Loucy (cell line): ENCODE data around the gene NCOA6.

ENCODE experiments used
- H2AFZ ChIP-seq: fragments of 200-600 bp; sonication (generic); 2 replicates; pipeline ENCODE4 v1.6.0; 2016; ENCODE audit warnings: antibody characterized with exemption, mild to moderate bottlenecking, low read length, moderate library complexity
- H3F3A ChIP-seq: fragments of 200-600 bp; 2 replicates; pipeline ENCODE4 v1.6.0; 2016; ENCODE audit warnings: antibody characterized with exemption, low read depth, mild to moderate bottlenecking
- H3K27me3 ChIP-seq: fragments of 200-600 bp; sonication (generic); 2 replicates; pipeline ENCODE4 v1.6.1; 2014; ENCODE audit warnings: low read length, mild to moderate bottlenecking; ENCODE audit not compliant: insufficient read depth, poor library complexity, severe bottlenecking
- H3K36me3 ChIP-seq: fragments of 200-600 bp; sonication (generic); 2 replicates; pipeline ENCODE4 v1.6.1; 2016; ENCODE audit warnings: low read length; ENCODE audit not compliant: insufficient read depth
- H3K4me1 ChIP-seq: fragments of 200-600 bp; sonication (generic); 2 replicates; pipeline ENCODE4 v1.5.1; 2014; ENCODE audit warnings: low read length, mild to moderate bottlenecking; ENCODE audit not compliant: insufficient read depth, poor library complexity, severe bottlenecking
- H3K4me2 ChIP-seq: fragments of 200-600 bp; sonication (generic); 2 replicates; pipeline ENCODE4 v1.6.0; 2014; ENCODE audit warnings: antibody characterized with exemption, low read length, low read depth, mild to moderate bottlenecking; ENCODE audit not compliant: poor library complexity, severe bottlenecking
- H3K4me3 ChIP-seq: fragments of 200-600 bp; sonication (generic); 2 replicates; pipeline ENCODE4 v1.5.1; 2014; ENCODE audit warnings: low read length, mild to moderate bottlenecking, mixed read lengths; ENCODE audit not compliant: poor library complexity, severe bottlenecking
- H3K79me2 ChIP-seq: fragments of 200-600 bp; sonication (generic); 2 replicates; pipeline ENCODE4 v1.6.1; 2014; ENCODE audit warnings: low read length; ENCODE audit not compliant: insufficient read depth
- H3K9ac ChIP-seq: fragments of 200-600 bp; sonication (generic); 2 replicates; pipeline ENCODE4 v1.6.0; 2014; ENCODE audit warnings: mild to moderate bottlenecking, low read depth, low read length, moderate library complexity; ENCODE audit not compliant: poor library complexity, severe bottlenecking
- H3K9me2 ChIP-seq: fragments of 200-600 bp; sonication (generic); replicated peaks from 2 replicates; pipeline ENCODE4 v1.6.1; 2016; ENCODE audit warnings: low read depth, low read length, mixed read lengths
- H3K9me3 ChIP-seq: fragments of 200-600 bp; sonication (generic); 2 replicates; pipeline ENCODE4 v1.6.1; 2014; ENCODE audit warnings: mild to moderate bottlenecking, antibody characterized with exemption, low read length, low read depth; ENCODE audit not compliant: insufficient read depth
- H4K20me1 ChIP-seq: fragments of 200-600 bp; sonication (generic); 2 replicates; pipeline ENCODE4 v1.6.0; 2014; ENCODE audit warnings: antibody characterized with exemption, low read length, mild to moderate bottlenecking; ENCODE audit not compliant: insufficient read depth, poor library complexity, severe bottlenecking
- CTCF ChIP-seq: fragments of 200-600 bp; sonication (generic); conservative IDR thresholded peaks from 2 replicates; pipeline ENCODE4 v1.5.1; 2014; ENCODE audit warnings: mild to moderate bottlenecking, antibody characterized with exemption, low read length
- EZH2phosphoT487 ChIP-seq: fragments of 200-600 bp; IDR thresholded peaks from 2 replicates; pipeline ENCODE4 v1.6.1; 2018; ENCODE audit warnings: antibody characterized with exemption, mild to moderate bottlenecking, moderate library complexity, borderline replicate concordance

Gene NCOA6

GRCh38 chr20:34753706-34754461 lies 71.6 kb downstream of the NCOA6 start:
- Histone ChIP-seq H3K4me1 (no peaks in the 10 kb centered on the region), H3K4me2 (no peak overlapping the region), H2AFZ (no peak overlapping the region), H3K36me3 (peaks cover 72% of the 10 kb centered on the region; the same call in 1 of the 2 replicates), H4K20me1 (no peaks in the 10 kb centered on the region), H3K4me3 (no peak overlapping the region), H3F3A (no peaks in the 10 kb centered on the region), H3K27me3 (no peaks in the 10 kb centered on the region), H3K9ac (no peak overlapping the region), H3K9me2 (no peaks in the 10 kb centered on the region), H3K9me3 (no peaks in the 10 kb centered on the region), H3K79me2 (no peaks in the 10 kb centered on the region)
- TF ChIP-seq CTCF, result no peak
- TF ChIP-seq EZH2phosphoT487, result no peak

- H3K9ac ChIP-seq, result no peak overlapping the region
- no peak overlapping the region for H3K4me3 ChIP-seq
- H3K36me3 ChIP-seq, result peaks cover 58% of the 10 kb centered on the region; the same call in 1 of the 2 replicates
- H3K79me2 ChIP-seq, result no peaks in the 10 kb centered on the region
- no peaks in the 10 kb centered on the region for H4K20me1 ChIP-seq
- H3K9me2 ChIP-seq, result no peaks in the 10 kb centered on the region
- no peak overlapping the region for H2AFZ ChIP-seq
- TF ChIP-seq EZH2phosphoT487 (no peak), CTCF (no peak)
- no peaks in the 10 kb centered on the region for H3K9me3 ChIP-seq
- H3K27me3 ChIP-seq, result no peaks in the 10 kb centered on the region
- no peaks in the 10 kb centered on the region for H3F3A ChIP-seq
- H3K4me2 ChIP-seq, result no peak overlapping the region
- no peaks in the 10 kb centered on the region for H3K4me1 ChIP-seq
These were observed 74.0 kb downstream of the NCOA6 start for GRCh38 chr20:34751453-34751852.

- peaks cover 60% of the 10 kb centered on the region; the same call in 1 of the 2 replicates for H3K36me3 ChIP-seq
These were observed 75.0 kb downstream of the NCOA6 start for GRCh38 chr20:34750484-34750883.

More at GRCh38 chr20:34750484-34750883, 75.0 kb downstream of the NCOA6 start:
- Histone ChIP-seq H4K20me1 (no peaks in the 10 kb centered on the region), H3K9me2 (no peaks in the 10 kb centered on the region), H3K9ac (no peak overlapping the region), H3K4me1 (no peaks in the 10 kb centered on the region), H3K4me3 (no peak overlapping the region), H3K79me2 (no peaks in the 10 kb centered on the region), H2AFZ (no peak overlapping the region), H3K27me3 (no peaks in the 10 kb centered on the region), H3F3A (no peaks in the 10 kb centered on the region), H3K9me3 (no peaks in the 10 kb centered on the region), H3K4me2 (no peak overlapping the region)
- TF ChIP-seq EZH2phosphoT487 (no peak), CTCF (no peak)
